ENCODE data around the gene WNT9B.

GRCh38 chr17:46928467-46929261 lies 77.3 kb downstream of the WNT9B start:
- no peak for TF ChIP-seq CTCF (IDR thresholded peaks at IDR 0.05; ENCODE audit: poor library complexity, severe bottlenecking)
- no peak for TF ChIP-seq EZH2 (IDR thresholded peaks at IDR 0.05; ENCODE audit: borderline replicate concordance, insufficient read depth, low read length, poor library complexity, severe bottlenecking)
- TF ChIP-seq POLR2AphosphoS5 (IDR thresholded peaks at IDR 0.05): no peak
- no peak for TF ChIP-seq EP300 (conservative IDR thresholded peaks at IDR 0.05; ENCODE audit: poor library complexity, severe bottlenecking)
- no peak for TF ChIP-seq SMC3 (conservative IDR thresholded peaks at IDR 0.05; ENCODE audit: poor library complexity)
